PC-9 (cell line): ENCODE data around the gene TMEM214. TPM values are rescaled to one million over a fixed set of nuclear protein-coding genes. Genes with fewer than 3 reads are reported as not detected.
A peak's percentile ranks its signal among the peaks of the same experiment; 100 is the strongest.

ENCODE experiments used
- BruUV-seq: library from RNA; stranded (reverse); fragments of 400-500 nt; replicated peaks from 2 replicates; lab custom pipeline; 2021; lab: Mats Ljungman, UMichigan
- CTCF ChIA-PET: fragments of 300-600 bp; sonication (Branson Sonifier 250); formaldehyde crosslinking; loops from one replicate; lab custom pipeline; 2022; ENCODE audit warnings: antibody characterized with exemption; lab: Charles Lee
- POLR2A ChIA-PET: fragments of 300-600 bp; sonication (Branson Sonifier 250); formaldehyde crosslinking; loops from one replicate; lab custom pipeline; 2022; ENCODE audit warnings: antibody characterized with exemption; ENCODE audit not compliant: unreplicated experiment; lab: Charles Lee
- DNase-seq, 2 experiments: peaks; one replicate each; pipeline versions ENCODE4 v3.0.0 to v3.0.0-alpha.2; 2015 to 2022; ENCODE audit warnings: mixed read lengths in 1 of 2
- H2AFZ ChIP-seq: fragments of 200-600 bp; sonication (generic); 2 replicates; pipeline ENCODE4 v1.8.1; 2017; ENCODE audit warnings: antibody characterized with exemption
- H3F3A ChIP-seq: fragments of 200-600 bp; sonication (generic); 2 replicates; pipeline ENCODE4 v1.8.1; 2017; ENCODE audit warnings: antibody characterized with exemption, mild to moderate bottlenecking, low read depth; ENCODE audit not compliant: insufficient read depth
- H3K27ac ChIP-seq: fragments of 200-600 bp; sonication (generic); 2 replicates; pipeline ENCODE4 v1.6.1; 2016; ENCODE audit warnings: mixed run types
- H3K27me3 ChIP-seq: fragments of 200-600 bp; sonication (generic); 2 replicates; pipeline ENCODE4 v1.6.1; 2016; ENCODE audit warnings: low read depth, mixed run types; ENCODE audit not compliant: insufficient read depth
- H3K36me3 ChIP-seq: fragments of 200-600 bp; sonication (generic); 2 replicates; pipeline ENCODE4 v1.6.1; 2016; ENCODE audit warnings: low read depth, mixed run types
- H3K4me1 ChIP-seq: fragments of 200-600 bp; sonication (generic); replicated peaks from 2 replicates; pipeline ENCODE4 v1.6.1; 2016; ENCODE audit warnings: mixed run types; ENCODE audit not compliant: insufficient read depth
- H3K4me2 ChIP-seq: fragments of 200-600 bp; sonication (generic); 2 replicates; pipeline ENCODE4 v1.6.1; 2017; ENCODE audit warnings: mixed run types
- H3K4me3 ChIP-seq: fragments of 200-600 bp; sonication (generic); 2 replicates; pipeline ENCODE4 v1.6.1; 2016; ENCODE audit warnings: mixed run types
- H3K79me2 ChIP-seq: fragments of 200-600 bp; sonication (generic); 2 replicates; pipeline ENCODE4 v1.6.1; 2017; ENCODE audit warnings: low read depth, mixed run types
- H3K9me2 ChIP-seq: fragments of 200-600 bp; sonication (generic); 2 replicates; pipeline ENCODE4 v1.8.1; 2017; ENCODE audit warnings: mild to moderate bottlenecking; ENCODE audit not compliant: insufficient read depth
- H3K9me3 ChIP-seq: fragments of 200-600 bp; sonication (generic); 2 replicates; pipeline ENCODE4 v1.8.1; 2016; ENCODE audit warnings: low read depth; ENCODE audit not compliant: insufficient read depth
- H4K20me1 ChIP-seq: fragments of 200-600 bp; sonication (generic); 2 replicates; pipeline ENCODE4 v1.8.1; 2017; ENCODE audit not compliant: insufficient read depth
- CTCF ChIP-seq: fragments of 200-600 bp; sonication (generic); conservative IDR thresholded peaks from 2 replicates; pipeline ENCODE4 v1.6.1; 2017; ENCODE audit warnings: mixed run types, antibody characterized with exemption, mild to moderate bottlenecking, moderate library complexity
- EZH2 ChIP-seq: fragments of 200-600 bp; sonication (generic); IDR thresholded peaks from 2 replicates; pipeline ENCODE4 v1.8.0; 2017; ENCODE audit warnings: antibody characterized with exemption, low read depth
- intact Hi-C: fragments of 100-400 bp; cut with micrococcal nuclease; formaldehyde crosslinking; loops from one replicate; pipeline ENCODE4 v1.10.0; 2022; ENCODE audit not compliant: unreplicated experiment
- total RNA-seq: library from RNA; stranded (reverse); gene quantifications from 2 replicates; pipeline ENCODE4 v1.2.3, GENCODE V29; 2021

The TMEM214 gene
- total RNA-seq, 1 experiment from 2014 or later, result 65.6 TPM

GRCh38 chr2:27086090-27086723 is 53.4 kb downstream of the TMEM214 start:
- peak overlapping the region; percentile 94 for H3K4me3 ChIP-seq
- no peaks in the 10 kb centered on the region for H3K9me2 ChIP-seq
- peak; percentile 79 to 97 for DNase-seq
- CTCF ChIA-PET, result interaction anchor here (0.5 to 1.5 kb wide), 4 partner anchors 11 to 197 kb away, joined by 3 to 27 read pairs (median 4); no protein-coding TSS in a partner anchor
- POLR2A ChIA-PET, result no interaction called here
- H3F3A ChIP-seq, result peaks cover 9% of the 10 kb centered on the region; the same call in 1 of the 2 replicates
- H3K27me3 ChIP-seq, result no peaks in the 10 kb centered on the region
- no peak overlapping the region for H3K27ac ChIP-seq
- H3K4me1 ChIP-seq, result peaks cover 25% of the 10 kb centered on the region
- TF ChIP-seq CTCF, result peak; percentile 76
- TF ChIP-seq EZH2, result no peak
- peak overlapping the region; percentile 87 for H3K4me2 ChIP-seq
- intact Hi-C loops, result loop anchor here (1.0 kb wide), 2 partner anchors 35 to 125 kb away; partner anchors contain the start of gene AGBL5
- peak overlapping the region; percentile 100 for H2AFZ ChIP-seq
- H3K9me3 ChIP-seq, result no peaks in the 10 kb centered on the region
- no TSS peak for BruUV-seq
- no peaks in the 10 kb centered on the region for H4K20me1 ChIP-seq
- no peaks in the 10 kb centered on the region for H3K79me2 ChIP-seq
- no peaks in the 10 kb centered on the region for H3K36me3 ChIP-seq

GRCh38 chr2:27086724-27087593 is 54.2 kb downstream of the TMEM214 start, which contains the start of gene KHK:
KHK (plus strand) TSS chr2:27086772; CDS start chr2:27087260, 488 bp downstream.
- intact Hi-C loops, result loop anchor here (1.0 kb wide), 2 partner anchors 36 to 126 kb away; partner anchors contain the start of gene AGBL5
- H3K27me3 ChIP-seq, result no peaks in the 10 kb centered on the region
- no peaks in the 10 kb centered on the region for H3K36me3 ChIP-seq
- H2AFZ ChIP-seq, result peak within 1 kb of the TSS; percentile 100
- H3K4me2 ChIP-seq, result peak within 1 kb of the TSS; percentile 87
- H3K27ac ChIP-seq, result no peak within 1 kb of the TSS
- ChIA-PET POLR2A (interaction anchor here (0.6 to 0.7 kb wide), 4 partner anchors 9 to 1075 kb away, joined by 3 to 5 read pairs (median 3); no protein-coding TSS in a partner anchor), CTCF (interaction anchor here (0.5 to 1.5 kb wide), 6 partner anchors 10 to 198 kb away, joined by 3 to 27 read pairs (median 8); no protein-coding TSS in a partner anchor)
- H4K20me1 ChIP-seq, result no peaks in the 10 kb centered on the region
- H3F3A ChIP-seq, result peaks cover 6% of the 10 kb centered on the region; the same call in 1 of the 2 replicates
- no TSS peak for BruUV-seq
- H3K4me3 ChIP-seq, result peak within 1 kb of the TSS; percentile 94
- TF ChIP-seq EZH2 (no peak), CTCF (no peak)
- H3K4me1 ChIP-seq, result peaks cover 18% of the 10 kb centered on the region
- H3K9me2 ChIP-seq, result no peaks in the 10 kb centered on the region
- H3K9me3 ChIP-seq, result no peaks in the 10 kb centered on the region
- DNase-seq, result peak; percentile 36 to 53
- no peaks in the 10 kb centered on the region for H3K79me2 ChIP-seq

DNA sequence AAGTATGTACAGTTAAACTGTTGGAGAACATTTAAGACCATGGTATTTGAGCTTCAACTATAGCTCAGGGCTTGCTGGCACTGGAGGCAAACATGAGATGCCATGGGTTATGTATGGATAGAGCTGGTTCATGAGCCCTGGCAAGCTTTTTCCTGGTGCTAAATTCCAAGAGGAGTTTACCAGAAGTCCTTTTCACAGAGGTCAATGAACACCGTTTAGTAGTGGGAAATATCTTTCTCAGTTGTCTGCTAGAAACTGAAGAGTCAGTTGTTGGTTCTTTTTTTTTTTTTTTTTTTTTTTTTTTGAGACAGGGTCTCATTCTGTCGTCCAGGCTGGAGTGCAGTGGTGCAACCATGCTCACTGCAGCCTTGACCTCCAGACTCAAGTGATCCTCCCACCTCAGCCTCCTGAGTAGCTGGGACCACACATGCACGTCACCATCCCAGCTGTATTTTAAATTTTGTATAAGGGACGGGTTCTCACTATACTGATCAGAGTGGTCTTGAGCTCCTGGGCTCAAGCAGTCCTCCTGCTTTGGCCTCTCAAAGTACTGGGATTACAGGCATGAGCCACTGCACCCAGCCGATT is 55.2 kb downstream of the TMEM214 start:
- H3K36me3 ChIP-seq, result no peaks in the 10 kb centered on the region
- H4K20me1 ChIP-seq, result no peaks in the 10 kb centered on the region
- H3F3A ChIP-seq, result peaks cover 6% of the 10 kb centered on the region; the same call in 1 of the 2 replicates
- BruUV-seq, result no TSS peak
- H3K27ac ChIP-seq, result no peak overlapping the region
- H3K4me2 ChIP-seq, result peak overlapping the region; percentile 87; the same call in 1 of the 2 replicates
- H3K27me3 ChIP-seq, result no peaks in the 10 kb centered on the region
- H3K4me1 ChIP-seq, result peaks cover 17% of the 10 kb centered on the region
- H2AFZ ChIP-seq, result no peak overlapping the region
- H3K9me2 ChIP-seq, result no peaks in the 10 kb centered on the region
- no peaks in the 10 kb centered on the region for H3K9me3 ChIP-seq
- CTCF ChIA-PET, result interaction anchor here (0.5 to 1.5 kb wide), 5 partner anchors 9 to 217 kb away, joined by 3 to 27 read pairs (median 7); no protein-coding TSS in a partner anchor
- no peaks in the 10 kb centered on the region for H3K79me2 ChIP-seq
- intact Hi-C loops, result no loop called here
- no peak for DNase-seq
- POLR2A ChIA-PET, result no interaction called here
- H3K4me3 ChIP-seq, result no peak overlapping the region
- no peak for TF ChIP-seq EZH2
- TF ChIP-seq CTCF, result no peak
